Esophagus squamous epithelium (tissue), 4 donors: ENCODE measurements around the gene LGALS8.

Experiments
- CTCF ChIP-seq, 6 experiments: fragments of 450-650 bp in 4 of 6; fragments of 200-600 bp in 2 of 6; sonication (generic) in 2 of 6; IDR thresholded peaks; one replicate each; pipeline ENCODE4 v1.5.1; 2016 to 2019; ENCODE audit warnings: antibody characterized with exemption in 6 of 6, mild to moderate bottlenecking in 4 of 6, moderate library complexity in 4 of 6
- POLR2A ChIP-seq, 4 donors: fragments of 450-650 bp; IDR thresholded peaks; one replicate each; pipeline ENCODE4 v1.6.1; 2017; ENCODE audit warnings: antibody characterized with exemption in 4 of 4, mild to moderate bottlenecking in 4 of 4, moderate library complexity in 3 of 4

DNA sequence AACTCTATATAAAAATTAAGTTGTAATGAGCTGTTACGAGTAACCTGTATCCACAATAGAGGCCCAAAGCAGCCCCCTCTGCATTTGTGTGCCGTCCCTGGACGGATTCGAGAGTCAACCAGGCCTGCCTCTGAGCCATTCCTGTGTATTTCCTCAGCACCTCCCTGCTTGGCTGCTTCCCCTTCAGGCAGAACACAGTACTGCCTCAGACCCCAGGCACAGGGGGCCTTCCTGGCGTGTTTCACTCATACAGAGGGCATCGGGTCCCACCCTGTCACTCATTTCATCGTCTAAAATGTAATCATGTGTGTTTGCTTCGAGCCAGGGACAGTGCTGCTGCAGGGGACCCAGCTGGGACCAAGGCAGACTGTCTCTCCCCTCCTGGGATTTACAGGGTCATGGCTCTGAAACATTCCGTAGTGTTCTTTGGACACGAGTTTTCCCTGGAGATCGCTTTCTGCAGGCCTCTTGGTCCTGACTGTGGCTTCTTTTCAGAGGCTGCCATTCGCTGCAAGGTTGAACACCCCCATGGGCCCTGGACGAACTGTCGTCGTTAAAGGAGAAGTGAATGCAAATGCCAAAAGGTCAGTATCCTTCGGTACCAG, 19.4 kb downstream of the LGALS8 start:
- TF ChIP-seq CTCF (IDR thresholded peaks at IDR 0.05) (peak in 1 of 6 experiments; percentile 17), POLR2A (IDR thresholded peaks at IDR 0.05) (no peak)
